ENCODE results near the gene FAM185A.
"Not testable (repeated sequence)": the region's sequence is repeated elsewhere in the genome, so short reads cannot be mapped to it uniquely, and the experiment has no call there.

The FAM185A gene

GRCh38 chr7:102837802-102838201, 89.0 kb downstream of the FAM185A start:
- TF ChIP-seq CTCF (IDR thresholded peaks at IDR 0.05; ENCODE audit: control insufficient read depth, insufficient read depth, low read depth, low read length, missing control alignments), result no peak
- no peak overlapping the region for H3K4me3 ChIP-seq (ENCODE audit: control insufficient read depth, low read depth, low read length)
- DNase-seq (ENCODE audit: low read depth), result no peak

- H3K4me3 ChIP-seq (ENCODE audit: control insufficient read depth, low read depth, low read length); DNase-seq (ENCODE audit: low read depth): not testable (repeated sequence)
Measured at GRCh38 chr7:102838572-102839101, 89.8 kb downstream of the FAM185A start.

GRCh38 chr7:102840404-102840803, 91.6 kb downstream of the FAM185A start:
- no peak for TF ChIP-seq CTCF (IDR thresholded peaks at IDR 0.05; ENCODE audit: control insufficient read depth, insufficient read depth, low read depth, low read length, missing control alignments)
- DNase-seq (ENCODE audit: low read depth), result no peak
- H3K4me3 ChIP-seq (ENCODE audit: control insufficient read depth, low read depth, low read length), result no peak overlapping the region

GRCh38 chr7:102841290-102841689, 92.5 kb downstream of the FAM185A start:
- DNase-seq (ENCODE audit: low read depth), result no peak
- no peak for TF ChIP-seq CTCF (IDR thresholded peaks at IDR 0.05; ENCODE audit: control insufficient read depth, insufficient read depth, low read depth, low read length, missing control alignments)
- no peak overlapping the region for H3K4me3 ChIP-seq (ENCODE audit: control insufficient read depth, low read depth, low read length)

- H3K4me3 ChIP-seq (ENCODE audit: control insufficient read depth, low read depth, low read length), result no peak overlapping the region
- DNase-seq (ENCODE audit: low read depth), result no peak
- no peak for TF ChIP-seq CTCF (IDR thresholded peaks at IDR 0.05; ENCODE audit: control insufficient read depth, insufficient read depth, low read depth, low read length, missing control alignments)
Measured at GRCh38 chr7:102842284-102842683, 93.5 kb downstream of the FAM185A start.

- no peak for DNase-seq (ENCODE audit: low read depth)
- no peak for TF ChIP-seq CTCF (IDR thresholded peaks at IDR 0.05; ENCODE audit: control insufficient read depth, insufficient read depth, low read depth, low read length, missing control alignments)
- H3K4me3 ChIP-seq (ENCODE audit: control insufficient read depth, low read depth, low read length), result no peak overlapping the region
Measured at GRCh38 chr7:102843850-102844249, 95.1 kb downstream of the FAM185A start.

GRCh38 chr7:102845346-102845745, 96.5 kb downstream of the FAM185A start:
- no peak overlapping the region for H3K4me3 ChIP-seq (ENCODE audit: control insufficient read depth, low read depth, low read length)
- no peak for TF ChIP-seq CTCF (IDR thresholded peaks at IDR 0.05; ENCODE audit: control insufficient read depth, insufficient read depth, low read depth, low read length, missing control alignments)
- no peak for DNase-seq (ENCODE audit: low read depth)
